NCI-H1694 treated with DMSO at 0.1 percent for 48 hours (cell line): ENCODE data around the gene UGT2B11.
A peak's percentile ranks its signal among the peaks of the same experiment; 100 is the strongest.
"Not testable (repeated sequence)": the region's sequence is repeated elsewhere in the genome, so short reads cannot be mapped to it uniquely, and the experiment has no call there.

Experiments used
- DNase-seq: peaks from one replicate; lab custom pipeline; 2025; lab: John Stamatoyannopoulos, UW

The UGT2B11 gene

GRCh38 chr4:69214716-69215115 lies at the start of gene UGT2B11:
Gene UGT2B11 (minus strand): TSS chr4:69214748. CDS start chr4:69214722, 26 bp downstream.
- no peak for DNase-seq

GRCh38 chr4:69253147-69253772 lies 38.7 kb upstream of the UGT2B11 start:
- not testable (repeated sequence) for DNase-seq

- DNase-seq: not testable (repeated sequence)
Observed at GRCh38 chr4:69250884-69251283, 36.3 kb upstream of the UGT2B11 start.

- not testable (repeated sequence) for DNase-seq
Observed at GRCh38 chr4:69242562-69243240, 28.2 kb upstream of the UGT2B11 start.

- DNase-seq: not testable (repeated sequence)
Observed at GRCh38 chr4:69241746-69242145, 27.2 kb upstream of the UGT2B11 start.

GRCh38 chr4:69240787-69241186 lies 26.2 kb upstream of the UGT2B11 start:
- not testable (repeated sequence) for DNase-seq

DNA sequence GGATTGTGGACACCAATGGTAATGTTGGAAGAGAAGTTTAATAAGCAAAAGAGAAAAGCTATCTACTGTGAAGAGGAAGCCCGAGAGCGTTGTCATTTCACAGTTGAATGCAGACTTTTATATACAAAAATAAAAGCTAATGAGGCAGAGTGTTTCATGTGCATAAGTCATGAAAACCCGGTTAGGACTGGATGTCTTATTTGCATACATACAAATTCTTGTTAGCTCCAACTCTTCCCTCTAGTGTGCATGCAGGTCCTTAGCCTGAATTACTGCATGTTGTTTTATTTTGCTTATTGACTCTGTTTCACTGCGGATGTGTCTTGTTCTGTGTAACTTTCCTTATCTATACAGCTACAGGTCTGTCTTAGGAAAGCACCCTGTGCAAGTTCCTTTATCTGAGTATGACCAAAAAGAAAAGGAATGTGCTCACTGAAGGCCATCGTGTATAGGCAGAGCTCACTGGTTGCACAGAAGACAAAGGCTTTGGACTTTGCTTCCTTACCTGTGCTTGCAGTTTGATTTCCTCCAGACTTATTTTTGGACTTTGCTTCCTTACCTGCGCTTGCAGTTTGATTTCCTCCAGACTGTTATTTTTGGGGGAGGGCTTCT lies 25.1 kb upstream of the UGT2B11 start:
- DNase-seq: no peak

DNA sequence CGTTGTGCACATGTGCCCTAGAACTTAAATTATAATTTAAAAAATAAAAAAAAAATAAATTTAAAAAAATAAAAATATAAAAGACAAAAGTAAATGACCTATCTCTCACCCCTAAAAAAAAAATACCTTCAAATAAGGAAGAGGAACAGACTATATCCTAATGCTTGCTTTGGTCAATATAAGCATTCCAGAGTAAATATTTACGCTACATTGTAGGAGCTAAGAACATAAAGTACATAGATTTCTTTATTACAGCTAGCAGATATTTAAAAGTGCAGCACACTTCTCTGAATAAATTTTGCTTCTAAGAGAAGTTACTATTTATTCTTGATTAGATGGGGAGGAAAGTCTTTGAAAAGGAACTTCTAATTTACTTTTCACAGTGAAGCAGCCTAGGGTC lies 24.5 kb upstream of the UGT2B11 start:
- no peak for DNase-seq

DNA sequence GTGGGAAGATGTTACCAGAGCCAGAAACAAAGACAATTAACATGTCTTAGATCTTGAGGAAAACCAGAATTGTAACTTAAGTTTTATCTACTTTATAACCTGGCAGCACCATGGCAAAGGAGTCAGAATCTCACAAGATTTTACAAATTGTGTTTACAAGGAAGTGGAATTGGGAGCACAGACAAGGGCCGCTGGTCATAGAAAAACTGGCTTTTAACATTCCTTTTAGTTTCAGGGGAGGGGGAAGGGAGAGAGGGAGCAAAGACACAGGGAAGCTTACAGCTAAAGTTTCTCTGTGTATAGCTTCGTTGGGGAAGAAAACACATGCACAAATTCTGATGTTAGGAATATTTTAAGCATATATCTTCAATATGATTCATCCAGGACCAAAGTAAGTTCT lies 10.3 kb upstream of the UGT2B11 start:
- no peak for DNase-seq

- not testable (repeated sequence) for DNase-seq
Observed at GRCh38 chr4:69223277-69223676, 8.7 kb upstream of the UGT2B11 start.

DNA sequence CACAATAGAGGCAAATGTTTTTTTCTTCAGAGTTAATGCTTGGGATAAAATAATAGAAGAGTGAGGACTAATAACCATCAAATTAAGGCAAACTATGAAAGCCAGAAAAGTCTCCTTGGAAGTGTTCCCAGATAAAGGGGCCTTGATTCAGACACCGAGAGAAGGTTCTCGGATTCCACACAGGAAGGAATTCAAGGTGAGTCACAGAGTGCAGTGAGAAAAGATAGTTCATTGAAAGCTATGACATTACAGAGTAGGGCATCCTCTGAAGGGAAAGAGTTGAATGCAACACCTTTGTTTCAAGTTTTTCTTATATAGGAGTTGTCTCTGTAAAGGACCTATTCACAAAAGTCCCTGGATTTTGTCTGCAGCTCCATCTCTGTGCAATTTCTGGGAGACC lies 3.9 kb upstream of the UGT2B11 start:
- not testable (repeated sequence) for DNase-seq

DNA sequence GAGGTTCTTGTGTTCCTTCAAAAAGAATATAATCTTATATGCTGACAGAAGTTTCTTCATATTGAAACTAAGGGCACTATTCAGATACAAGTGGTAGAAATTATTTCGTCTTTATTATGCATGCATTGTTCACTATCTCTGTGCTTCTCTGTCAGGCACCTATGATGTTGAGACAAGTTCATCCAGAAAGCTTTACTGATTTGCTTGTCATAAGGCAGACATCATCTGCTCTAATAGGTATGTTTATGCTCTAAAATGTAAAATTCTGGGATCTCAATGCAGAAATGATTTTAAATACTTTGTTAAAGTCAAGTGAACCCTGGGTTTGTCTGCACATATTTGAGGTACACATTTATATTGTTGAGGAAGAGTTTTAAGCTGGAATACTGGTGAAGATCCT lies 3.6 kb downstream of the UGT2B11 start:
- no peak for DNase-seq

- DNase-seq: not testable (repeated sequence)
Observed at GRCh38 chr4:69198506-69198905, 16.0 kb downstream of the UGT2B11 start.

DNA sequence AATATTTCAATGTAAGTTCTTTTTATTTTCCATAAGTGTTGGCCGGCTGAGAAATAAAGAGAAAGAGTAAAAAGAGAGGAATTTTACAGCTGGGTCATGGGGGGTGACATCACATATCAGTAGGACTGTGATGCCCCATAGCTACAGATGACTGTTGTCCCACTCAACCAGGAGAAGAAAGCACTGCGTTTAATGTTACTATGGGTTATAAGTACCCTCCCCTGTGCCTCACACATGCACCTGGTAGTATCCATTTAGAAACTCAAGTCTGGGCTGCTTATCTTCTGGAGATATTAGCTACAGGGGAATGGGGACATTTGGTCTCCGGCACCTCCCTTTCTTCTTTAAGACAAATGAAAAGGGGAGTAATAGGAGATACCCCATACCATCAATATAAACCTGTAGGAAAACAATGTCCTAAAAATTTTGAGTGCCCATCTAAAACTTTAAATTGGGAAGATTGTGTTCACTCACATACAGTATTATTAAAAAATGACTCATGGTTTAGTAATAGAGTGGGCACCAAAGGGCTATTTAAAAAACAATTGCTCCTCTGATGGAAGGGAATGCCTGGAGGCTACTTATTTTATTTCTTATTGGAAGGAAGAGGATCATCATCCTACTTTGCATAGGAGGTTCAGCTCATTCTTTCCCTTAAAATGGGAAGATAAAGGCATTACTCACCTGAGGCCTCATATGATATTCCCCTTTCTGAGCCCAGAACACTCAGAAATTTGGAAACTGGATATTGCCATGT lies 18.2 kb downstream of the UGT2B11 start:
- no peak for DNase-seq

- no peak for DNase-seq
Observed at GRCh38 chr4:69194166-69194565, 20.4 kb downstream of the UGT2B11 start.

- not testable (repeated sequence) for DNase-seq
Observed at GRCh38 chr4:69191905-69192304, 22.6 kb downstream of the UGT2B11 start.

DNA sequence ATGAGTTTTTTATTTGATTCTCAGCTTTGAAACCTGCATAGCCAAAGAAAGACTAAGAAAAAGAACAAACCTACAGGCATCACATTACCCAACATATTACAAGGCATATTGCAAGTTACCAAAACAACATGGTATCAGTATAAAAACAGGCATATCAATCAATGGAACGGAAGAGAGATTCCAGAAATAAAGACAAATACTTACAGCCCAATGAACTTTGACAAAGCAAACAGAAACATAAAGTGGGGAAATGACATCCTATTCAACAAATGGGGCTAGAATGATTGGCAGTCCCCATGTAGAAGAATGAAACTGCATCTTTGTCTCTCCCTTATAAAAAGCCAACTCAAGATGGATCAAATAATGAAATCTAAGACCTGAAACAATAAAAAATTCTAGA lies 23.9 kb downstream of the UGT2B11 start:
- not testable (repeated sequence) for DNase-seq

DNA sequence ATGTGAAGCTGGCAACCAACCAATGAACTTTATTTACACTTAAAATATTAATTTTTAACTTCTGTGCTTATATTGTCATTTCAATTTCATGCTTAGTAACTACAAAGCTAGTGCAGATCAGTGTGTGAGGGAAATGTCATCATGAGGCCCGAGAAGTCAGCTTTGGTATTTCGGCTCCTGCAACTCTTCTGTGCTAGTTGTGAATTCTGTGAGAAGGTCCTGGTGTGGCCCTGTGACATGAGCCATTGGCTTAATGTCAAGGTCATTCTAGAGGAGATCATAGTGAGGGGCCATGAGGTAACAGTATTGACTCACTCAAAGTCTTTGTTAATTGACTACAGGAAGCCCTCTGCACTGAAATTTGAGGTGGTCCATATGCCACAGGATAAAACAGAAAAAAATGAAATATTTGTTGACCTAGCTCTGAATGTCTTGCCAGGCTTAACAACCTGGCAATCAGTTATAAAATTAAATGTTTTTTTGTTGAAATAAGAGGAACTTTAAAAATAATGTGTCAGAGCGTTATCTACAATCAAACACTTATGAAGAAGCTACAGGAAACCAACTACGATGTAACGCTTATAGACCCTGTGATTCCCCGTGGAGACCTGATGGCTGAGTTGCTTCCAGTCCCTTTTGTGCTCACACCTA lies 32.9 kb downstream of the UGT2B11 start:
- DNase-seq: not testable (repeated sequence)

GRCh38 chr4:69179817-69180216 lies 34.7 kb downstream of the UGT2B11 start:
- not testable (repeated sequence) for DNase-seq

- DNase-seq: not testable (repeated sequence)
Observed at GRCh38 chr4:69178751-69179205, 35.8 kb downstream of the UGT2B11 start.

DNA sequence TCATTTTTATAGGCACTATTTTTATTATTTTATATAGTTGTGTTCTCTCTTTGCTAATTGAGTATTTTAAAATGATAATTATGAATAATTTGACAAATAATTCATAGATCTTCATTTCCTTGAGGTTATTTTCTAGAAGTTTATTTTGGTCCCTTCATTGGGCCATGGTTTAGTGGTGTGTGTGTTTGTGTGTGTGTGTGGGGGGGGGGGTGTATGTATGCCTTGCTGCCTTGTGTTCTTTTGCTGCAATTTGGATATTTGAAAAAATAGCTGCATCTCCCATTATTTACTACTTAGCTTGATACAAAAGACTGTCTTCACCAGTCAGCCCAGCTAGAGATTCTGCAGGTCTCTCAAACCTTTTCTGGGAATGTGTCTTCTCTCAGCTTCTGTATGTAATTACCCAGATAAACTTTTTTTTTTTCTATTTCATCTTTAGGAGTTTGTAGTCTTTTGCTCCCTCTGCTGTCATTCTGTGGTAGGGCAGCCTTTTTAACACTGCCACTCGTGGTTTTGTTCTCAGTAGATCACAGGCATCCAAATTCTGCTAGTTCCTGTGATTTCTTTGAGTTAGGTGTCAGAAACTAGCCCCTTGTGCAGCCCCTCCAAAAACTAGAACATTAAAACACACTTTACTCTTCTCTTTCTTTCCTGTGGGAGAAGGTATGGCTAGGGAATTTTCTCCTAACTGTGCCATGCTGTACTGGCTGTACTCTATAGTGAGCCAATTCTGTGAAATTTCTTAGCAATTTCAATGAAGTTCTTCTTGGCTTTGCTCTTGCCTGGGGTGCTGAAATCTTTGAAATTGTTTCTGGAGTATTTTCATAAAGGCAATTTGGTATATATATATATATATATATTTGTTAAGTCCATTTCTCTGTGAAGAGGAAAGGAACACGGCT lies 44.1 kb downstream of the UGT2B11 start:
- peak; percentile 3 for DNase-seq
